CD14-positive monocyte (primary cell): ENCODE results near the gene NEGR1. TPM values are rescaled to one million over a fixed set of nuclear protein-coding genes. Genes with fewer than 3 reads are reported as not detected.

Experiments
- DNase-seq, 3 donors: peaks; one replicate each; pipeline ENCODE4 v3.0.0-alpha.2; 2011 to 2022
- H2AFZ ChIP-seq: 2 replicates; pipeline ENCODE4 v1.6.0; 2012; ENCODE audit warnings: mild to moderate bottlenecking, low read depth, low read length, inconsistent platforms; ENCODE audit not compliant: insufficient read depth, poor library complexity, severe bottlenecking
- H3K27ac ChIP-seq, 2 donors: 1 replicate in 1 of 2; 2 replicates in 1 of 2; pipeline ENCODE4 v1.5.1; 2012 to 2013; ENCODE audit warnings: low read length in 2 of 2, control low read depth in 1 of 2, inconsistent platforms in 1 of 2, low read depth in 1 of 2, mild to moderate bottlenecking in 1 of 2
- H3K27me3 ChIP-seq, 2 donors: one replicate each; pipeline versions ENCODE4 v1.6.0 to v1.6.1; 2011 to 2013; ENCODE audit warnings: low read length in 2 of 2; ENCODE audit not compliant: control insufficient read depth in 2 of 2, insufficient read depth in 2 of 2
- H3K36me3 ChIP-seq, 2 donors: replicated peaks in 1 of 2; 1 replicate in 1 of 2; 2 replicates in 1 of 2; pipeline versions ENCODE4 v1.5.1 to v1.6.1; 2012 to 2013; ENCODE audit warnings: low read length in 2 of 2, control low read depth in 1 of 2, inconsistent platforms in 1 of 2, mild to moderate bottlenecking in 1 of 2; ENCODE audit not compliant: insufficient read depth in 2 of 2, control insufficient read depth in 1 of 2
- H3K4me1 ChIP-seq, 2 donors: 1 replicate in 1 of 2; 2 replicates in 1 of 2; pipeline versions ENCODE4 v1.5.1 to v1.6.1; 2012 to 2013; ENCODE audit warnings: low read length in 2 of 2, control low read depth in 1 of 2, inconsistent platforms in 1 of 2, mild to moderate bottlenecking in 1 of 2, moderate library complexity in 1 of 2; ENCODE audit not compliant: insufficient read depth in 2 of 2, control insufficient read depth in 1 of 2
- H3K4me2 ChIP-seq: replicated peaks from 2 replicates; pipeline ENCODE3; 2012; ENCODE audit warnings: low read length, moderate library complexity, mild to moderate bottlenecking; ENCODE audit not compliant: poor library complexity, severe bottlenecking; ENCODE audit errors: extremely low read depth
- H3K4me3 ChIP-seq, 3 experiments: fragments of 200-600 bp in 1 of 3; sonication (generic) in 1 of 3; replicated peaks in 1 of 3; 1 replicate in 2 of 3; 2 replicates in 1 of 3; pipeline ENCODE4 v1.5.1; 2011 to 2013; ENCODE audit warnings: low read length in 3 of 3, mild to moderate bottlenecking in 3 of 3, control low read depth in 2 of 3, low read depth in 2 of 3, inconsistent platforms in 1 of 3, moderate library complexity in 1 of 3
- H3K79me2 ChIP-seq: 2 replicates; pipeline ENCODE4 v1.6.0; 2012; ENCODE audit warnings: mild to moderate bottlenecking, control low read depth, inconsistent platforms, low read length, moderate library complexity; ENCODE audit not compliant: insufficient read depth
- H3K9ac ChIP-seq: 2 replicates; pipeline ENCODE4 v1.6.0; 2017; ENCODE audit warnings: low read length, mild to moderate bottlenecking; ENCODE audit not compliant: insufficient read depth, poor library complexity, severe bottlenecking
- H3K9me3 ChIP-seq, 2 donors: replicated peaks in 1 of 2; 1 replicate in 1 of 2; 2 replicates in 1 of 2; pipeline versions ENCODE4 v1.5.1 to v1.6.1; 2012 to 2013; ENCODE audit warnings: low read length in 2 of 2, control low read depth in 1 of 2; ENCODE audit not compliant: control insufficient read depth in 1 of 2, insufficient read depth in 1 of 2
- H4K20me1 ChIP-seq: 2 replicates; pipeline ENCODE4 v1.6.0; 2012; ENCODE audit warnings: mild to moderate bottlenecking, low read length, control low read depth, moderate library complexity; ENCODE audit not compliant: insufficient read depth
- H3K27ac Mint-ChIP-seq, 7 donors: one replicate each; pipeline ENCODE4 v1.8.0; 2020; ENCODE audit warnings: mild to moderate bottlenecking in 7 of 7, mixed read lengths in 7 of 7, moderate library complexity in 6 of 7, inconsistent platforms in 2 of 7
- H3K27me3 Mint-ChIP-seq, 3 donors: one replicate each; pipeline ENCODE4 v1.8.0; 2021 to 2022; ENCODE audit warnings: low read depth in 3 of 3, mild to moderate bottlenecking in 3 of 3, mixed read lengths in 3 of 3, moderate library complexity in 3 of 3, inconsistent platforms in 1 of 3
- H3K36me3 Mint-ChIP-seq, 2 donors: one replicate each; pipeline ENCODE4 v1.8.0; 2020; ENCODE audit warnings: mixed read lengths in 2 of 2, inconsistent platforms in 1 of 2, mild to moderate bottlenecking in 1 of 2
- H3K4me1 Mint-ChIP-seq: one replicate; pipeline ENCODE4 v1.8.0; 2020; ENCODE audit warnings: mild to moderate bottlenecking, mixed read lengths
- H3K4me3 Mint-ChIP-seq, 2 donors: one replicate each; pipeline ENCODE4 v1.8.0; 2020; ENCODE audit warnings: mild to moderate bottlenecking in 2 of 2, mixed read lengths in 2 of 2, moderate library complexity in 1 of 2
- H3K9me3 Mint-ChIP-seq, 7 donors: one replicate each; pipeline ENCODE4 v1.8.0; 2020 to 2022; ENCODE audit warnings: mixed read lengths in 7 of 7, mild to moderate bottlenecking in 6 of 7, moderate library complexity in 6 of 7, inconsistent platforms in 2 of 7
- CTCF ChIP-seq: fragments of 200-600 bp; IDR thresholded peaks from one replicate; pipeline ENCODE4 v1.8.0; 2022; ENCODE audit warnings: antibody characterized with exemption, mild to moderate bottlenecking
- WGBS: methylation state at CpG from one replicate; pipeline ENCODE4 v1.1.5; 2013; ENCODE audit warnings: missing lambda C conversion rate; ENCODE audit not compliant: insufficient coverage; 5-methylcytosine and 5-hydroxymethylcytosine counted together
- intact Hi-C, 2 donors: fragments of 100-400 bp; cut with micrococcal nuclease; formaldehyde crosslinking; loops; one replicate each; pipeline versions ENCODE4 v1.15.0 to v1.15.1; 2023
- polyA plus RNA-seq, 3 donors: library from polyadenylated mRNA; depleted of rRNA in 1 of 3; unstranded in 2 of 3; stranded (reverse) in 1 of 3; fragments of 300-500 nt in 2 of 3; fragments of >200 nt in 1 of 3; fragmentation: Illumina TruSeq in 2 of 3; gene quantifications; 1 replicate in 2 of 3; 2 replicates in 1 of 3; pipeline ENCODE4 v1.2.3, GENCODE V29; 2012 to 2021

The NEGR1 gene
- polyA plus RNA-seq, 3 donors, result 0.03 to 0.15 (median 0.13) TPM

- H4K20me1 ChIP-seq, result no peaks in the 10 kb centered on the region
- DNase-seq, result no peak
- no peak for TF ChIP-seq CTCF
- no peaks in the 10 kb centered on the region for H3K36me3 ChIP-seq
- H3K9me3 ChIP-seq, result peaks cover 0 to 1% of the 10 kb centered on the region in 2 donors
- H3K27ac ChIP-seq, result no peak overlapping the region
- Mint-ChIP-seq H3K27me3 (no peaks in the 10 kb centered on the region), H3K4me1 (no peaks in the 10 kb centered on the region), H3K4me3 (no peak overlapping the region), H3K36me3 (no peaks in the 10 kb centered on the region), H3K27ac (no peak overlapping the region), H3K9me3 (peaks cover 0 to 3% (median 0%) of the 10 kb centered on the region in 7 donors)
- no peak overlapping the region for H2AFZ ChIP-seq
- WGBS, result no CpG with 5 or more reads among the region's 3 CpGs
- intact Hi-C loops, result no loop called here
- H3K4me2 ChIP-seq, result no peak overlapping the region
- H3K27me3 ChIP-seq, result no peaks in the 10 kb centered on the region
- no peak overlapping the region for H3K9ac ChIP-seq
- no peak overlapping the region for H3K4me3 ChIP-seq
- no peaks in the 10 kb centered on the region for H3K4me1 ChIP-seq
- no peaks in the 10 kb centered on the region for H3K79me2 ChIP-seq
Measured at GRCh38 chr1:71780681-71781080, 501.7 kb downstream of the NEGR1 start.

GRCh38 chr1:71778940-71779339 is 503.4 kb downstream of the NEGR1 start:
- H3K9me3 Mint-ChIP-seq, result peaks cover 0 to 3% (median 0%) of the 10 kb centered on the region in 7 donors
- no peaks in the 10 kb centered on the region for H3K27me3 Mint-ChIP-seq
- Histone ChIP-seq H3K4me2 (no peak overlapping the region), H3K9ac (no peak overlapping the region), H3K27ac (no peak overlapping the region), H3K4me1 (no peaks in the 10 kb centered on the region), H3K36me3 (no peaks in the 10 kb centered on the region), H3K9me3 (peaks cover 0 to 5% of the 10 kb centered on the region in 2 donors), H3K79me2 (no peaks in the 10 kb centered on the region), H3K27me3 (no peaks in the 10 kb centered on the region), H2AFZ (no peak overlapping the region), H3K4me3 (no peak overlapping the region), H4K20me1 (no peaks in the 10 kb centered on the region)
- no peak overlapping the region for H3K27ac Mint-ChIP-seq
- intact Hi-C loops, result no loop called here
- no peaks in the 10 kb centered on the region for H3K4me1 Mint-ChIP-seq
- peaks cover 0 to 2% of the 10 kb centered on the region in 2 donors for H3K36me3 Mint-ChIP-seq
- DNase-seq, result no peak
- H3K4me3 Mint-ChIP-seq, result no peak overlapping the region
- no peak for TF ChIP-seq CTCF
- no CpG with 5 or more reads among the region's 1 CpG for WGBS
